ENCODE data around the gene FRY. TPM values are rescaled to one million over a fixed set of nuclear protein-coding genes. Genes with fewer than 3 reads are reported as not detected.

Gene FRY
- total RNA-seq, 1 experiment from 2014 or later, result 1.3 TPM

- H3K9ac ChIP-seq (ENCODE audit: low read length), result no peak overlapping the region
- DNase-seq, result no peak
- H3K9me2 ChIP-seq (replicated peaks; ENCODE audit: low read length), result no peaks in the 10 kb centered on the region
- no peak overlapping the region for H3K4me2 ChIP-seq (ENCODE audit: low read length)
- no peaks in the 10 kb centered on the region for H3K79me2 ChIP-seq (ENCODE audit: low read length)
- no peaks in the 10 kb centered on the region for H3K9me3 ChIP-seq (ENCODE audit: low read length)
- no peak overlapping the region for H3K4me3 ChIP-seq (ENCODE audit: low read length)
- ChIA-PET POLR2A (ENCODE audit: unreplicated experiment) (no interaction called here), CTCF (no interaction called here)
- H3K36me3 ChIP-seq (ENCODE audit: low read depth, low read length), result no peaks in the 10 kb centered on the region
- no peaks in the 10 kb centered on the region for H3K27me3 ChIP-seq (ENCODE audit: low read length)
- TF ChIP-seq CTCF (conservative IDR thresholded peaks at IDR 0.05; ENCODE audit: low read depth, low read length), result no peak
- TF ChIP-seq EZH2 (IDR thresholded peaks at IDR 0.05; ENCODE audit: low read length, unreplicated experiment), result no peak
- no peak for TF ChIP-seq EZH2phosphoT487 (IDR thresholded peaks at IDR 0.05; ENCODE audit: borderline replicate concordance, low read length)
- no peak overlapping the region for H2AFZ ChIP-seq (ENCODE audit: low read length)
- H3K4me1 ChIP-seq (ENCODE audit: insufficient read depth, low read length), result peaks cover 16% of the 10 kb centered on the region; the same call in 1 of the 2 replicates
- no peak overlapping the region for H3K27ac ChIP-seq (ENCODE audit: low read length)
- H3F3A ChIP-seq (ENCODE audit: low read length, unreplicated experiment), result no peaks in the 10 kb centered on the region
- no TSS peak for BruUV-seq (replicated peaks)
- intact Hi-C loops (cut with micrococcal nuclease), result no loop called here
- no peak for ATAC-seq
- H4K20me1 ChIP-seq (ENCODE audit: low read length), result no peaks in the 10 kb centered on the region
These were observed 103.4 kb downstream of the FRY start for GRCh38 chr13:32135056-32135390.

GRCh38 chr13:32135655-32136054, 104.1 kb downstream of the FRY start:
- H2AFZ ChIP-seq (ENCODE audit: low read length), result no peak overlapping the region
- no peak for ATAC-seq
- CTCF ChIA-PET, result no interaction called here
- no peak overlapping the region for H3K4me3 ChIP-seq (ENCODE audit: low read length)
- no peaks in the 10 kb centered on the region for H4K20me1 ChIP-seq (ENCODE audit: low read length)
- no peaks in the 10 kb centered on the region for H3K36me3 ChIP-seq (ENCODE audit: low read depth, low read length)
- no peaks in the 10 kb centered on the region for H3K9me2 ChIP-seq (replicated peaks; ENCODE audit: low read length)
- H3K9me3 ChIP-seq (ENCODE audit: low read length), result no peaks in the 10 kb centered on the region
- no peaks in the 10 kb centered on the region for H3F3A ChIP-seq (ENCODE audit: low read length, unreplicated experiment)
- H3K9ac ChIP-seq (ENCODE audit: low read length), result no peak overlapping the region
- no peaks in the 10 kb centered on the region for H3K79me2 ChIP-seq (ENCODE audit: low read length)
- no peak overlapping the region for H3K27ac ChIP-seq (ENCODE audit: low read length)
- TF ChIP-seq EZH2 (IDR thresholded peaks at IDR 0.05; ENCODE audit: low read length, unreplicated experiment) (no peak), CTCF (conservative IDR thresholded peaks at IDR 0.05; ENCODE audit: low read depth, low read length) (no peak), EZH2phosphoT487 (IDR thresholded peaks at IDR 0.05; ENCODE audit: borderline replicate concordance, low read length) (no peak)
- no TSS peak for BruUV-seq (replicated peaks)
- H3K4me2 ChIP-seq (ENCODE audit: low read length), result no peak overlapping the region
- no peaks in the 10 kb centered on the region for H3K27me3 ChIP-seq (ENCODE audit: low read length)
- intact Hi-C loops (cut with micrococcal nuclease), result no loop called here
- H3K4me1 ChIP-seq (ENCODE audit: insufficient read depth, low read length), result peaks cover 16% of the 10 kb centered on the region; the same call in 1 of the 2 replicates
- POLR2A ChIA-PET (ENCODE audit: unreplicated experiment), result no interaction called here
- peak; percentile 25 for DNase-seq

GRCh38 chr13:32136061-32136460, 104.5 kb downstream of the FRY start:
- no peak overlapping the region for H3K4me3 ChIP-seq (ENCODE audit: low read length)
- H3K9ac ChIP-seq (ENCODE audit: low read length), result no peak overlapping the region
- H3K27me3 ChIP-seq (ENCODE audit: low read length), result no peaks in the 10 kb centered on the region
- DNase-seq (no peak), ATAC-seq (no peak)
- TF ChIP-seq CTCF (conservative IDR thresholded peaks at IDR 0.05; ENCODE audit: low read depth, low read length) (no peak), EZH2 (IDR thresholded peaks at IDR 0.05; ENCODE audit: low read length, unreplicated experiment) (no peak), EZH2phosphoT487 (IDR thresholded peaks at IDR 0.05; ENCODE audit: borderline replicate concordance, low read length) (no peak)
- no peak overlapping the region for H3K4me2 ChIP-seq (ENCODE audit: low read length)
- POLR2A ChIA-PET (ENCODE audit: unreplicated experiment), result no interaction called here
- intact Hi-C loops (cut with micrococcal nuclease), result no loop called here
- H3K9me3 ChIP-seq (ENCODE audit: low read length), result no peaks in the 10 kb centered on the region
- no peaks in the 10 kb centered on the region for H3K79me2 ChIP-seq (ENCODE audit: low read length)
- H3F3A ChIP-seq (ENCODE audit: low read length, unreplicated experiment), result no peaks in the 10 kb centered on the region
- no peaks in the 10 kb centered on the region for H3K36me3 ChIP-seq (ENCODE audit: low read depth, low read length)
- no TSS peak for BruUV-seq (replicated peaks)
- H3K9me2 ChIP-seq (replicated peaks; ENCODE audit: low read length), result no peaks in the 10 kb centered on the region
- H2AFZ ChIP-seq (ENCODE audit: low read length), result no peak overlapping the region
- no peaks in the 10 kb centered on the region for H4K20me1 ChIP-seq (ENCODE audit: low read length)
- CTCF ChIA-PET, result no interaction called here
- peaks cover 16% of the 10 kb centered on the region; the same call in 1 of the 2 replicates for H3K4me1 ChIP-seq (ENCODE audit: insufficient read depth, low read length)
- H3K27ac ChIP-seq (ENCODE audit: low read length), result no peak overlapping the region

Data from PC-3 (cell line).